ENCODE results near the gene MEAF6.

The MEAF6 gene

DNA sequence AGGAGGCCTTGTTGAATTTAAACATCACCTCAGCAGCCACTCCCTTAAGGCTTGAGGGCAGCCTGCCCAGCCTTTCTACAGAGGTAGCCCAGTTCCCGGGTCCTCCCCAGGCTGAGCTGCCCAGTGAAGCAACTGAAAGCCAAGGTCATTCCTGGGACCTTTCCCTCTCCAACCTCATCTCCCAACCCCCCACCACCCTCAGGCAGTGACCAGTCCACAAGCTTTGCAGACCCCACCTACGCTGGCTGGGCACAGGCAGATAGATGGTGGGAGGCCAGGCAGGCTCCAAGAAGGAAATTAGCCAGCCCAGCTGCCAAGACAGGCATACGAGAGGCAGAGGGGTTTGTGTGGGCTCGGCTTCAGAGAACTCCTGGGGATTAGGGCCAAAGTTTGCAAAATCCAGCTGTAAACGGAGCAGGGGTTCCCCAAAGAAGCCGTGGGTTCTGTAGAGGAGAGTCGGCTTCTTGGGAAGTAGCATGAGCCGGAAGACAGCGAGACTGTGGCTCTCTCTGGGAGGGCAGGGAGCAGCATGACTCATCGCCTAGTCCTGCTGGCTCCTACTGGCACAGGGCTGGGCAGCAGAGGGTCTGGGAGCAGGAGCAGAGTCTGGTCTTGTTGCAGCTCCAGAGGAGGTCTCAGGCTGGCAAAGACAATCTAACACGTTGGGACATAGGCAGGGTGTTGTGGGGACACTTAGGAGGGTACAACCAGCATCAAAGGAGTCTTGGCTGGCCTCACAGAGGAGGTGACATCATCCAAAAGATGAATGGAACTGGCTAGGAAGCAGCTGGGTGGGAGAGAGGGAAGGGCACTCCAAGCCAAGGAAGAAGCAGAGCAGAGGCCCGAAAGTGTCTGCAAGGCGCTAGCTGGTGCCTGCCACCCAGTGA lies 43.0 kb downstream of the MEAF6 start:
- FAIRE-seq: no peak

DNA sequence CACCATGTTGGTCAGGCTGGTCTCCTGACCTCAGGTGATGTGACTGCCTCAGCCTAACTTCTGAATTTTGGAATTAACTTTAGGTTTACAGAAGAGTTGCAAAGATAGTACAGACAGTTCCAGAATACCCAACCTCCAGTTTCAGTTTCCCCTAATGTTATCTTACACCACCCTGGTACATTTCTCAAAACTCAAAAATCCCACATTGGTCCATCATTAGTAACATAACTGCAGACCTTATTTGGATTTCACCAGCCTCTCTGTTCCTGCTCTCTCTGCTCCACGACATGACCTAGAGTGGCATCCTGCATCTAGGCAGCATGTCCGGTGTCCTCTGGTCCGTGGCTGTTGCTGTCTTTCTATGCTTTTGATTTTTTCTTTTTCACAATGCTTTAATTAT lies 45.2 kb downstream of the MEAF6 start:
- FAIRE-seq: no peak

DNA sequence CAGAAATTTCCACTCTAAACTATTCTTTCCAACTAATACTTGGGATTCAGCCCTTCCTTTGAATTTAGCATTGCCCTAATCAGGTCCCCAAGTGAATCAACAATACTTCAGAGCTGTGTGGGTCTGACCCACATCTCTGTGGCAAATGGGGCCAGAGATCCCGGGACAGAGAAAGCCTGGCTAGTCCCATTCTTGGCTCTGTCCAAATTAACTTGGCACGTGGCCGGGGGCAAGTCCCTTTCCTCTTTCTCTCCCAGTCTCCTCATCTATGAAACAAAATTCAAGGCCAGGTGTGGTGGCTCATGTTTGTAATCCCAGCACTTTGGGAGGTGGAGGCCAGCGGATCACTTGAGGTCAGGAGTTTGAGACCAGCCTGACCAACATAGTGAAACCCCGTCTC lies 46.5 kb downstream of the MEAF6 start:
- no peak for FAIRE-seq

DNA sequence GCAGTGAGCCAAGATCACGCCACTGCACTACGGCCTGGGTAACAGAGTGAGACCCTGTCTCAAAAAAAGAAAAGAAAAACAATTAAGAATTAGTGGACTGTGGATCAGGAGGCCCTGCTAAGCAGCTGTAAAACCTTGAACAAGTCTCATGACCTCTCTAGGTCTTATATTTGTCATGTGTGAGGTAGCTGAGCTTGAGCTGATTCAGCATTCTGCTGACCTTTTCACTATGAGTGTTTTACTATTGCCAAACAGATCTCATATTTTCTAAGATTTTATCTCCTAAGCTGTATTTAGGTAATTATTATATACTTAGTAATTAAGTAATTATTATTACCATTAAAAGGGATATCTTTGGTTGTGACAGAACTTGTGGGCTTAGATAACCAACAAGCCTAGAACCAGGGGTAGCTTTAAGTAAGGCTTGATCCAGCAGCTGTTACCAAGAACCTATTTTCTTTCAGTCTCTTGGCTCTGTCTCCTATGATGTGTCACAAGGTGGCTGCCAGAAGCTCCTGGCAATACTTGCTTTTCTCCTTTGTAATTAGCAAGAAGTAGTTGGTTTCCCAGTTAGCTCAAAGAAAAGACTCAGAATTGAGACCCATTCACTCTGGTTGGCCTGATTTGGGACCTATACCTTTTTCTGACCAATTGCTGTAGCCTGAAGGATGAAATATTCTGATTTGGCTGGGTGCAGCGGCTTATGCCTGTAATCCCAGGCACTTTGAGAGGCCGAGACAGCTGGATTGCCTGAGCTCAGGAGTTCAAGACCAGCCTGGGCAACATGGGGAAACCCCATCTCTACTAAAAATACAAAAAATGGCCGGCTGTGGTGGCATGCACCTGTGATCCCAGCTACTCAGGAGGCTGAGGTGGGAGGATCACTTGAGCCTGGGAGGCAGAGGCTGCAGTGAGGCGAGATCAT lies 48.7 kb downstream of the MEAF6 start:
- no peak for FAIRE-seq

DNA sequence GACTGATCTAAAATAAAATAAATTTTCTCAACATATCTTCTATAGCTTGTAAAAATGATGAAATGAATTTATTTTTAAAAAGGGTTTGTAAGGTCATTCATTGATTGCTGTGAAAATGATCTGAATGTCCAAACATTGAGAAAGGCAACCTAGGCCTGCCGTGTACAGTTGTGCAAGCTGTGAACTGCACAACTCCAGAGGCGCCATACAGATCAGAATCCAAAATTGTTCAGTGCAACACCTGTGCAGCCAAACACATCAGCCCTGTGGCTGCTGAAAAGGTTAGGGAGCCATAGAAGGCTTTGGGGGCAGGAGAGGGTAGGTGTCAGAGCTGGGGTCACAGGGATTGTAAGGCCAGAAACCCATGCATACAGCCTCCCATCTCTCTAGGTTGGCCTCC lies 50.1 kb downstream of the MEAF6 start:
- FAIRE-seq: no peak

DNA sequence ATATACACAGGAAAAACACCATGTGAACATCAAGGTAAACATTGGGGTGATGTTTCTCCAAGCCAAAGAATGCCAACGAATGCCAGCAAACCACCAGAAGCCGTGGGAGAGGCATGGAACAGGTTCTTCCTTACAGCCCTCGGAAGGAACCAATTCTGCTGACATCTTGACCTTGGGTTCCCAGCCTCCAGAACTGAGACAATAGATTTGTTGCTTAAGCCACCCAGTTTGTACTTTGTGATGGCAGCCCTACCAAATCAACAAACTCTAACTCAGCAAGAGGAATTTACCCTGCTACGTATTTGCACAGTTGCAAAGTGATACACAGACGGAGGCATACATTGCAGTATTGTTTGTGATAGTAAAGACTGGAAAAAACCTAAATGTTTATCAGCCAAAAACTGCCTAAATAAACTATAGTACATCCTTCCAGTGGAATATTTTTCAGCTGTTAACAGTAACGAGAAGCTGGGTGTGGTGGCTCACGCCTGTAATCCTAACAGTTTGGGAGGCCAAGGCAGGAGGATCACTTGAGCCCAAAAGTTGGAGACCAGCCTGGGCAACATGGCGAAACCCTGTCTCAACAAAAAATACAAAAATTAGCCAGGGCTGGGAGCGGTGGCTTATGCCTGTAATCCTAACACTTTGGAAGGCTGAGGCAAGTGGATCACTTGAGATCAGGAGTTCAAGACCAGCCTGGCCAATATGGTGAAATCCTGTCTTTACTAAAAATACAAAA lies 52.7 kb downstream of the MEAF6 start:
- FAIRE-seq: no peak

DNA sequence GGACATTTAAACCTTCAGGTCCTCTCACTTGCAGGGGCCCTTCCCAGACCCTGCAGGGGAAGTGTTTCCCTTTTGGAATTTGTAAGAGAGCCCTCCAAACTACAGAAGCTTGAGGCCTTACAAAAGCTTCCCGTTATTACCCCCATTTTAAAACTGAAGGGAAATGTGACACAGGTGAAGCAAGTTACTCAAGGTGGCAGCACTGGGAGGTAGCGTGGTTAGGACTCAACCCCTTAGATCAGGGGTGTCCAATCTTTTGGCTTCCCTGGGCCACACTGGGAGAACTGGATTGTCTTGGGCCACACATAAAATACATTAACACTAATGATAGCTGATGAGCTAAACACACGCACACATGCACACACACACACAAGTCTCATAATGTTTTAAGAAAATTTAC lies 56.0 kb downstream of the MEAF6 start:
- FAIRE-seq: no peak

DNA sequence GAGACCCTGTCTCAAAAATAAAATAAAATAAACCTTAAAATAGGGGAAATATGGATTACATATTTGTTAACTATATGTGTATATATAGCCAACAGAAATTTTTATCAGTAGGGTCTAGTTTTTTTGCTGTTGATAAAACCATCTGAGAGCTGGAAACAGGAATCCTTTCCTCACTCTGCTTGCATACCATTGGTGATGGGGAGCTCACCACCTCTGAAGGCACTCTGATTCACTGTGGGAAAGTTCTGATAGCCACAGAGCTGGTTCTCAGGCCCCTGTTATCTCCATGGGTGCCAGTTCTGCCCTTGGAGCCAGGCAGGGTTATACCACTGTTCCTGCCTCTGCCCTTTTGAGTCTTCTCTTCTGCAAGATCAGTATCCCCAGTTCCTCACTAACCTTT lies 58.0 kb downstream of the MEAF6 start:
- no peak for FAIRE-seq

DNA sequence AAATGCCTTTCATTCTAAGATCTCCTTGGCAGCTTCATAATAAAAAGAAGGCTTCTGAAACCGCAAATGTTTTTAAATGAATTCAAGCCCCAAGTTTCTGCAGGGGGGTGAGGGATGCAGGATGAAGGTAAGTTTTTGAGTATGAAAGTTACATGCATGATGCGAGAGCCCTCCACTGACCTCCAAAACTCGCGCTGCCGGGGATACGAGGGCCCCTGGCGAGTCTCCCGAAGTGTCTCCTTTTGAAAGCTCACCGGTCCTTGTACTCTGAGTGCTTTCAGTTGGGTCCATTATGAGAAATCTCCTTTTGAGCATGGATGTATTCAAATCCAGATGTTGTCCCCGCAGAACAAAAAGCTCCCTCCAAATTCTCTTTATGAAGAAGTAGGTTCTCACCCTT lies 59.0 kb downstream of the MEAF6 start:
- FAIRE-seq: no peak

DNA sequence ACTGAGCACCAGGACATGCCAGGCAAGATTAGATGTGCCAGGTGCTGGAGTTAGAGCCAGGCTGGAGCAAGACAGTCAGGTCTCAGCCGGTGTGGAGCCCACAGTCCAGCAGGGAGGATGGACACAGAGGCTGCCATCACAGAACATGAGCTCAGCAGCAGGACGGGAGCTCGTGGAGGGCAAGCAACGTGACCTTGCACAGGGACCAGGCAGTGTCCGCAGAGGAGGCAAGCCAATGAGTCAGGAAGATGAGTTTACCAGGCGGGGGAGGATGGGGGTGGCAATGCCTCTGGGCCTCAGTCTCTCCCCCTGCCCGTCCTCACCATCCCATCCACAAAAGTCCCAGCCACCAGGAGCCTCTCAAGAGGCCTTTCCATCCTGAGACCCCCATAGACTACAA lies 60.9 kb downstream of the MEAF6 start:
- no peak for FAIRE-seq

DNA sequence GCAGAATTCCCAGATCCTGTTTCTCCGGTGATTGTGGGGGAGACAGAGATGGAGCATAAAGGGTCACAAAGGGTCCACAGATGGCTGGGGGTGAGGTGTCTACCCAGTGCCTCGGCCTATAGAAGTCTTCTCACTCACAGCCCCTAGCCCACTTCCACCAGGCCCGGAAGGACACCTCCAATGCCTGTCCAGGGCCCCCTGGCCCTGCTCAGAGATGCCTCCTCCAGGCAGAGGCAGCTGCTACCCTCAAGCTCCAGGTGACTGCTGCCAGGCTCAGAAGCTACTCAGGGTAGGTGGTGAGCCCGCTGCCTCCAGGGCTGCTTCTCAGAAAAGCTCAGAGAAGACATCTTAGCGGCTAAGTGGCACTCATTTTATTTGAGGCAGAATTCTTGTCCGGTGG lies 62.1 kb downstream of the MEAF6 start:
- FAIRE-seq: no peak

DNA sequence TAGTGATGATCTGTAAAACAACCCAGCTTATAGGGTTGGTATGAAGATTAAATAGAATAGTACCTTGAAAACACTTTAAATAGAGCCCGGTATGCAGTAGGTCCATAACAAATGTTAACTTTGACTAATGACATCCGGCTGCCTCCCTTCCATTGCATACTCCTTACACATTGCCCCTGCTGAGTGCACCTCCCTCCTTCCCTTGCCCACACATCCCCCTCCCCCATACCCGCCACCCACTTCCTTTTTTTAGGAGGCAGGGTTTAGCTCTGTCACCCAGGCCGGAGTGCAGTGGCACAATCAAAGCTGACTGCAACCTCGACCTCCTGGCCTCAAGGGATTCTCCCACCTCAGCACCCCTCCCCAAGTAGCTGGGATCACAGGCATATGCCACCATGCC lies 64.6 kb downstream of the MEAF6 start:
- FAIRE-seq: no peak

DNA sequence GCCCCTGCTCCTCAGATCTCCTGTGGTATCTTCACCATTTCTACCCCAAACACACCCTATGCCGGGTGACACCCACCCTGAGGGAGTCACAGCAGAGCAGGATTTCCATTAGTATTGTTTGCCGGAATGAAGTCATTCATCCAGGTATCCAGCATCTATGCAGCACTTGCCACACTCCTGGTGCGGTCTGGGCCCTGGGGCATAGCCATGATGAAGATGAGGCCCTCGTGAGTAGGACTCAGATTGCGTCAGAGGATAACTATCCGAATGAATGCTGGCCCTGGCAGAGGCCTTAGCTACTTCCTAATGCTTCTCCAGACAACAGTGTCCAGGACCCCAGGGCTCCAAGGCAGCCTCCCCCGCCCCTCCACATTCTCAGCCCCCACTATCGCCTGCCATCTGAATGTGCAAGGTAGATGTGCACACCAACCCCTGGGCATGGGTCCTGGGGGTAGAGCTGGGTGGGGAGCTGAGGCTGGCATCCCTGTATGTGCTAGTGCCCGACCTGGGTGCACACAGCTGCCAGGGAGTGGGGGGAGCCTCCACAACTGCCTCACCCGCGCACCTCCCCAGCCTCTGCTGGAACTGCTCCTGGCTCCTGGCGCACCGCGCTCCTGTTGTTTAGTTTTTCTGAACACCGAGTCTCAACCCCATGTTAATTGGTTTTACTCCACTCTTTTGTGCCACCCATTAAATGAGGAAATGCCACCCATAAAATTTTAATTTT lies 65.7 kb downstream of the MEAF6 start:
- no peak for FAIRE-seq

DNA sequence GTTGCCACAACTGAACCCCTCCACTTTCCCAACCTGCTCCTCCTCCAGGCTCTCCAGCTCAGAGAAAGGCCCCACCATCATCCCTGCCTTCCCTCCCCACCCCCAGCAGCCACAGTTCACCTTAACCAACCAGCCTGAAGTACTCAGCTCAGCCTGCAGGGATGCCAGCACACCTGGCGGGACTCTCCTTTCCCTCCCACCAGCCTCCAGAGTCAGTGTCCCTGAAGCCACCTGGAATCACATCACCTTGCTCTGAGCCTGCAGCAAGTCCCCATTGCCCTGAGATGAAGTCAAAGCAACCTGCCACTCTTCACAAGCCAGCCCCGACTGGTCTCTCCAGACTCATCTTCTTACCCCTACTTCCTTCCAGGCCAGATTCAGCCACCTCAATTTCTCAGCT lies 66.4 kb downstream of the MEAF6 start:
- FAIRE-seq: no peak

DNA sequence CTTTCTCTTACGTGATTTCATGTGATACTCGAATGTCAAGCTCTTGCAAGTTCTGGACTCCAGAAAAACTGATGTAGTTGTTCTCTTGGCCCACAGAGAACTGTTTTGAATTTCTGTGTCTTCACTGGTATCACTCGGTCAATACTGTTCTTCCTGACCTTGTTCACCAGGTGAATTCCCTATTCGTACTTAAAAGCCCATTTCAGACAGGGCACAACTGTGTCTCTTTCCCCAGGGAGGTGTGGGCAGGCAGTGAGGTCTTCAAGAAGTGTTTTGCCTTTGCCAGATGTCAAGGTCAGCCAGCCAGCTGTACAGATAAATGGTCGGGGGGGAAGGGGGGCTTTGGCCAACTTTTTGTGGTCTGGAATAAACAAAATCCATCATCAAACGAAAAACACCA lies 67.7 kb downstream of the MEAF6 start:
- FAIRE-seq: no peak

DNA sequence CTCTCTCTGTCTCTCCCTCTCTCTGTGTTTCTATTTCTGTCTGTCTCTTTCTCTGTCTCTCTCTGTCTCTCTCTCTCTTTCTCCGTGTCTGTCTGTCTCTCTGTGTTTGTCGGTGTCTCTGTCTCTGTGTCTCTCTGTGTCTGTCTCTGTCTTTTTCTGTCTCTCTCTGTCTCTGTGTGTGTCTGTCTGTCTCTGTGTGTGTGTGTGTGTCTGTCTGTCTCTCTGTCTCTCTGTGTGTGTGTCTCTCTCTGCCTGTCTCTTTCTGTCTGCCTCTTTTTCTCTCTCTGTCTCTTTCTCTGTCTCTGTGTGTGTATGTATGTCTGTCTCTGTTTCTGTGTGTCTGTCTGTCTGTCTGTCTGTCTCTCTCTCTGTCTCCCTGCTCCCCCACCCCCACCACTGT lies 71.9 kb downstream of the MEAF6 start:
- peak; percentile 96 for FAIRE-seq

Data from islet of Langerhans (tissue), 1 donor.